Endothelial cell of umbilical vein (primary cell): ENCODE data around the gene UPF3A. TPM values are rescaled to one million over a fixed set of nuclear protein-coding genes. Genes with fewer than 3 reads are reported as not detected.

ENCODE experiments used
- BruUV-seq: library from RNA; stranded (reverse); fragments of 400-500 nt; replicated peaks from 2 replicates; lab custom pipeline; 2021; lab: Mats Ljungman, UMichigan
- CTCF ChIA-PET: fragments of 300-600, 350-600 bp; sonication (Branson Sonifier 250); formaldehyde crosslinking; loops from one replicate; lab custom pipeline; 2021; ENCODE audit warnings: antibody characterized with exemption, inconsistent platforms; lab: Charles Lee
- POLR2A ChIA-PET: fragments of 300-600, 350-600 bp; sonication (Branson Sonifier 250); formaldehyde crosslinking; loops from one replicate; lab custom pipeline; 2021; ENCODE audit warnings: antibody characterized with exemption, inconsistent platforms; lab: Charles Lee
- DNase-seq: peaks from one replicate; pipeline ENCODE4 v3.0.0-alpha.2; 2011; ENCODE audit warnings: low read depth, low spot score
- FAIRE-seq: peaks from 2 replicates; lab custom pipeline; 2011; peaks lifted over from hg19 to GRCh38; lab: Jason Lieb, UNC
- H2AFZ ChIP-seq: 2 replicates; pipeline ENCODE4 v1.6.0; 2012; ENCODE audit warnings: low read depth, low read length, control low read depth, inconsistent platforms
- H3K27ac ChIP-seq: 2 replicates; pipeline ENCODE4 v1.5.1; 2011; ENCODE audit warnings: low read depth, mild to moderate bottlenecking, control low read depth, low read length, moderate library complexity; ENCODE audit not compliant: insufficient read depth
- H3K27me3 ChIP-seq, 2 experiments: 2 replicates each; pipeline versions ENCODE4 v1.6.0 to v1.6.1; 2011; ENCODE audit warnings: low read length in 2 of 2, mixed read lengths in 1 of 2; ENCODE audit not compliant: control insufficient read depth in 2 of 2, insufficient read depth in 2 of 2
- H3K36me3 ChIP-seq, 2 experiments: 2 replicates in 1 of 2; 3 replicates in 1 of 2; pipeline ENCODE4 v1.5.1; 2011; ENCODE audit warnings: low read length in 2 of 2, mild to moderate bottlenecking in 1 of 2, moderate library complexity in 1 of 2; ENCODE audit not compliant: control insufficient read depth in 2 of 2, insufficient read depth in 2 of 2; ENCODE audit errors: extremely low read depth in 1 of 2
- H3K4me1 ChIP-seq: 3 replicates; pipeline ENCODE4 v1.5.1; 2011; ENCODE audit warnings: mild to moderate bottlenecking, low read length; ENCODE audit not compliant: control insufficient read depth, insufficient read depth; ENCODE audit errors: extremely low read depth
- H3K4me2 ChIP-seq: 2 replicates; pipeline ENCODE4 v1.6.1; 2011; ENCODE audit warnings: low read length, control low read depth, mixed read lengths; ENCODE audit not compliant: insufficient read depth
- H3K4me3 ChIP-seq, 3 experiments: fragments of 200-600 bp in 1 of 3; sonication (generic), shearing (Covaris generic) in 1 of 3; replicated peaks in 1 of 3; 2 replicates each; pipeline ENCODE4 v1.5.1; 2011 to 2016; ENCODE audit warnings: control low read depth in 3 of 3, low read length in 3 of 3, mild to moderate bottlenecking in 2 of 3, inconsistent platforms in 1 of 3, low read depth in 1 of 3, moderate library complexity in 1 of 3; ENCODE audit not compliant: insufficient read depth in 1 of 3
- H3K79me2 ChIP-seq: 2 replicates; pipeline ENCODE4 v1.6.0; 2012; ENCODE audit warnings: low read length, inconsistent platforms; ENCODE audit not compliant: control insufficient read depth, insufficient read depth
- H3K9ac ChIP-seq: replicated peaks from 2 replicates; pipeline ENCODE3; 2011; ENCODE audit warnings: low read length, control low read depth; ENCODE audit not compliant: insufficient read depth; ENCODE audit errors: extremely low read depth
- H3K9me1 ChIP-seq: replicated peaks from 3 replicates; pipeline ENCODE4 v1.6.0; 2011; ENCODE audit warnings: mild to moderate bottlenecking, low read length; ENCODE audit not compliant: control insufficient read depth, insufficient read depth; ENCODE audit errors: extremely low read depth
- H3K9me3 ChIP-seq: replicated peaks from 2 replicates; pipeline ENCODE4 v1.5.1; 2012; ENCODE audit warnings: low read length, inconsistent platforms; ENCODE audit not compliant: control insufficient read depth, insufficient read depth
- H4K20me1 ChIP-seq: replicated peaks from 2 replicates; pipeline ENCODE3; 2011; ENCODE audit warnings: mild to moderate bottlenecking, low read length; ENCODE audit not compliant: control insufficient read depth, insufficient read depth; ENCODE audit errors: extremely low read depth
- EZH2 ChIP-seq: IDR thresholded peaks from 2 replicates; pipeline ENCODE4 v1.6.1; 2012; ENCODE audit warnings: borderline replicate concordance, low read depth, mild to moderate bottlenecking, moderate library complexity, low read length, inconsistent platforms; ENCODE audit not compliant: severe bottlenecking
- FOS ChIP-seq: IDR thresholded peaks from 2 replicates; pipeline ENCODE4 v1.6.1; 2011; ENCODE audit warnings: mild to moderate bottlenecking, low read length, moderate library complexity, borderline replicate concordance; ENCODE audit not compliant: insufficient read depth
- GATA2 ChIP-seq: IDR thresholded peaks from 2 replicates; pipeline ENCODE4 v1.7.0; 2011; ENCODE audit warnings: low read depth, mild to moderate bottlenecking, moderate library complexity, mixed read lengths, low read length; ENCODE audit not compliant: insufficient read length, insufficient read depth
- JUN ChIP-seq: IDR thresholded peaks from 2 replicates; pipeline ENCODE4 v1.6.1; 2011; ENCODE audit warnings: borderline replicate concordance, low read depth; ENCODE audit not compliant: insufficient read length, insufficient read depth
- MYC ChIP-seq: IDR thresholded peaks from one replicate; pipeline ENCODE4 v1.6.1; 2011; ENCODE audit warnings: mild to moderate bottlenecking, low read depth, low read length
- POLR2A ChIP-seq: IDR thresholded peaks from 2 replicates; pipeline ENCODE4 v1.6.1; 2012; ENCODE audit warnings: low read depth, mild to moderate bottlenecking, control low read depth, low read length
- POLR2AphosphoS5 ChIP-seq: IDR thresholded peaks from 2 replicates; pipeline ENCODE4 v1.6.1; 2012; ENCODE audit warnings: low read depth, mild to moderate bottlenecking, control low read depth, low read length, moderate library complexity; ENCODE audit not compliant: insufficient read depth
- dilution Hi-C: fragments of 300-500 bp; cut with MboI; formaldehyde crosslinking; loops from one replicate; pipeline ENCODE4 v1.15.0; 2019; ENCODE audit warnings: low sequenced_read_pairs; ENCODE audit not compliant: extremely low pct_ligation_motif_present
- intact Hi-C: fragments of 100-400 bp; cut with micrococcal nuclease; formaldehyde crosslinking; loops from one replicate; pipeline ENCODE4 v1.10.0; 2022
- polyA plus RNA-seq, 4 experiments: library from polyadenylated mRNA; depleted of rRNA in 3 of 4; stranded (reverse) in 3 of 4; unstranded in 1 of 4; fragments of >200 nt; gene quantifications; 2 replicates each; pipeline versions ENCODE4 v1.2.1 to v1.2.3, GENCODE V29; 2011 to 2012; ENCODE audit warnings: missing spikeins in 1 of 4
- total RNA-seq: library from RNA; stranded (reverse); gene quantifications from 2 replicates; pipeline ENCODE4 v1.2.3, GENCODE V29; 2021
- TF ChIP-seq, protein P1 (sequence below): IDR thresholded peaks from 2 replicates; pipeline ENCODE4 v1.6.1; 2011; ENCODE audit not compliant: insufficient read depth, insufficient read length
- TF ChIP-seq, protein P2 (sequence below), 2 donors: IDR thresholded peaks; 1 replicate in 1 of 2; 2 replicates in 1 of 2; pipeline ENCODE4 v1.5.1; 2011; ENCODE audit warnings: low read length in 2 of 2, mild to moderate bottlenecking in 2 of 2, moderate library complexity in 2 of 2, control low read depth in 1 of 2, inconsistent platforms in 1 of 2, low read depth in 1 of 2; ENCODE audit not compliant: insufficient read depth in 1 of 2; ENCODE audit errors: extremely low read depth in 1 of 2

The UPF3A gene
- total and polyA plus RNA-seq, 2 donors (not counting 3 experiments of a cell fraction or from before 2014, with no cell fraction given): 37.2 to 75.4 TPM

DNA sequence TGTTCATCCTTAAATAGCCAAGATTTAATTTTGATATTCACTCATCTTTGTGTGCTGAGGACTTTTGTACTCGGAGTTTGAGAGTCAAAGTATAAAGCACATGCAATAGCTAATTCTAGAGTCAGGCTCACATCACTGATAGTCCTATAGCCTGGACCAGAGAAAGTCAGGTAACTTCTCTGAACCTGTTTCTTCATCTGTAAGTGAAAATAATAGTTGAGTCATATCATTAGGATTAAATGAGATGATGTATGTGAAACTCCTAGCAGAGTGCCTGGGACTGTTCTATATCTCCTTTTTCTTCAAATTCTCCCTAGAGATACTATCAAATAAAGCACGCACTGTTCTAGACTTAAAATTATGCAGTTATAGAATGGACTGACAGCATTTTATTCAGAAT is 41.9 kb downstream of the UPF3A start:
- dilution Hi-C loops (no loop called here), intact Hi-C loops (no loop called here)
- H3K4me3 ChIP-seq: no peak overlapping the region
- FAIRE-seq (no peak), DNase-seq (no peak)
- H2AFZ ChIP-seq: no peak overlapping the region
- no peak overlapping the region for H3K4me2 ChIP-seq
- H3K9me1 ChIP-seq: no peaks in the 10 kb centered on the region
- BruUV-seq: no TSS peak
- TF ChIP-seq JUN: no peak
- no peak for TF ChIP-seq POLR2AphosphoS5
- no peak for TF ChIP-seq EZH2
- no peak for TF ChIP-seq MYC
- TF ChIP-seq GATA2: no peak
- TF ChIP-seq, protein P1, sequence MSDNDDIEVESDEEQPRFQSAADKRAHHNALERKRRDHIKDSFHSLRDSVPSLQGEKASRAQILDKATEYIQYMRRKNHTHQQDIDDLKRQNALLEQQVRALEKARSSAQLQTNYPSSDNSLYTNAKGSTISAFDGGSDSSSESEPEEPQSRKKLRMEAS: no peak
- no peak for TF ChIP-seq POLR2A
- no peak for TF ChIP-seq FOS
- TF ChIP-seq, protein P2, sequence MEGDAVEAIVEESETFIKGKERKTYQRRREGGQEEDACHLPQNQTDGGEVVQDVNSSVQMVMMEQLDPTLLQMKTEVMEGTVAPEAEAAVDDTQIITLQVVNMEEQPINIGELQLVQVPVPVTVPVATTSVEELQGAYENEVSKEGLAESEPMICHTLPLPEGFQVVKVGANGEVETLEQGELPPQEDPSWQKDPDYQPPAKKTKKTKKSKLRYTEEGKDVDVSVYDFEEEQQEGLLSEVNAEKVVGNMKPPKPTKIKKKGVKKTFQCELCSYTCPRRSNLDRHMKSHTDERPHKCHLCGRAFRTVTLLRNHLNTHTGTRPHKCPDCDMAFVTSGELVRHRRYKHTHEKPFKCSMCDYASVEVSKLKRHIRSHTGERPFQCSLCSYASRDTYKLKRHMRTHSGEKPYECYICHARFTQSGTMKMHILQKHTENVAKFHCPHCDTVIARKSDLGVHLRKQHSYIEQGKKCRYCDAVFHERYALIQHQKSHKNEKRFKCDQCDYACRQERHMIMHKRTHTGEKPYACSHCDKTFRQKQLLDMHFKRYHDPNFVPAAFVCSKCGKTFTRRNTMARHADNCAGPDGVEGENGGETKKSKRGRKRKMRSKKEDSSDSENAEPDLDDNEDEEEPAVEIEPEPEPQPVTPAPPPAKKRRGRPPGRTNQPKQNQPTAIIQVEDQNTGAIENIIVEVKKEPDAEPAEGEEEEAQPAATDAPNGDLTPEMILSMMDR (IDR thresholded peaks at IDR 0.05; ENCODE audit: extremely low read depth in 1 of 2, insufficient read depth in 1 of 2, low read depth in 1 of 2, low read length in 2 of 2): no peak
- peaks cover 23% of the 10 kb centered on the region for H3K79me2 ChIP-seq
- H3K36me3 ChIP-seq: peaks cover 15 to 21% of the 10 kb centered on the region in 2 experiments
- ChIA-PET POLR2A (no interaction called here), CTCF (no interaction called here)
- H3K27ac ChIP-seq: no peak overlapping the region
- no peak overlapping the region for H3K9ac ChIP-seq
- H3K4me1 ChIP-seq: peaks cover 6% of the 10 kb centered on the region
- H4K20me1 ChIP-seq: no peaks in the 10 kb centered on the region
- H3K27me3 ChIP-seq: no peaks in the 10 kb centered on the region
- H3K9me3 ChIP-seq: no peaks in the 10 kb centered on the region
